Fibroblast of mammary gland (primary cell): ENCODE measurements around the gene IDH3G.

ENCODE experiments used
- DNase-seq: peaks from one replicate; pipeline ENCODE4 v3.0.0-alpha.2; 2010; ENCODE audit warnings: low read depth
- H3K4me3 ChIP-seq: 2 replicates; pipeline ENCODE4 v1.5.1; 2011; ENCODE audit warnings: low read depth, mild to moderate bottlenecking, low read length, moderate library complexity; ENCODE audit not compliant: control insufficient read depth
- TF ChIP-seq, protein P1 (sequence below): conservative IDR thresholded peaks from 2 replicates; pipeline ENCODE4 v1.5.1; 2011; ENCODE audit warnings: low read depth, low read length, inconsistent platforms; ENCODE audit not compliant: control insufficient read depth, insufficient read depth

IDH3G gene

DNA sequence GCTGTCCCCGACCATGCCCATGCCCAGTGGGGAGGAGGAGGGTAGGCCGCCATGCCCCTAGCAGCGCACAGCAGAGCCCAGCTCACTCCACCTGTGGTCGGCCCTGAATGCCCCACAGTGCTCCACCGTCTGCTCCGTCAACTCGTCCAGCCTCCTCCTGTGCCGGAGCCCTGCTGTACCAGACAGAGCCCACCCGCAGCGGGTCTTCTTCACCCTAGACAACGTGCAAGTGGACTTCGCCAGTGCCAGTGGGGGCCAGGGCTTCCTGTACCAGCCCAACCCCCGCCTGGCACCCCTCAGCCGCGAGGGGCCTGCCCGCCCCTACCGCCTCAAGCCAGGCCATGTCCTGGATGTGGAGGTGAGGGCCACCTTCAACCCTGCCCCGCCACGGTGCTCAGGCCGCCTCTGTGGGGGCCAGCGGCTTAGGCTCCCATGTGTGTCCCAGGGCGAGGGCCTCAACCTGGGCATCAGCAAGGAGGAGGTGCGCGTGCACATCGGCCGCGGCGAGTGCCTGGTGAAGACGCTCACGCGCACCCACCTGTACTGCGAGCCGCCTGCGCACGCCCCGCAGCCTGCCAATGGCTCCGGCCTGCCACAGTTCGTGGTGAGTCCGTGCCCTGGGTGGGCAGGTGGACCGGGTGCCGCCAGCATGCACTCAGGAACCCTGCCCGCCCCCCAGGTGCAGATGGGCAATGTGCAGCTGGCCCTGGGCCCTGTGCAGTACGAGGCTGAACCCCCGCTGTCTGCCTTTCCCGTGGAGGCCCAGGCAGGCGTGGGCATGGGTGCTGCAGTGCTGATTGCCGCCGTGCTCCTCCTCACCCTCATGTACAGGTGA, 20.2 kb downstream of the IDH3G start:
- H3K4me3 ChIP-seq = no peak overlapping the region
- no peak for DNase-seq
- TF ChIP-seq, protein P1, sequence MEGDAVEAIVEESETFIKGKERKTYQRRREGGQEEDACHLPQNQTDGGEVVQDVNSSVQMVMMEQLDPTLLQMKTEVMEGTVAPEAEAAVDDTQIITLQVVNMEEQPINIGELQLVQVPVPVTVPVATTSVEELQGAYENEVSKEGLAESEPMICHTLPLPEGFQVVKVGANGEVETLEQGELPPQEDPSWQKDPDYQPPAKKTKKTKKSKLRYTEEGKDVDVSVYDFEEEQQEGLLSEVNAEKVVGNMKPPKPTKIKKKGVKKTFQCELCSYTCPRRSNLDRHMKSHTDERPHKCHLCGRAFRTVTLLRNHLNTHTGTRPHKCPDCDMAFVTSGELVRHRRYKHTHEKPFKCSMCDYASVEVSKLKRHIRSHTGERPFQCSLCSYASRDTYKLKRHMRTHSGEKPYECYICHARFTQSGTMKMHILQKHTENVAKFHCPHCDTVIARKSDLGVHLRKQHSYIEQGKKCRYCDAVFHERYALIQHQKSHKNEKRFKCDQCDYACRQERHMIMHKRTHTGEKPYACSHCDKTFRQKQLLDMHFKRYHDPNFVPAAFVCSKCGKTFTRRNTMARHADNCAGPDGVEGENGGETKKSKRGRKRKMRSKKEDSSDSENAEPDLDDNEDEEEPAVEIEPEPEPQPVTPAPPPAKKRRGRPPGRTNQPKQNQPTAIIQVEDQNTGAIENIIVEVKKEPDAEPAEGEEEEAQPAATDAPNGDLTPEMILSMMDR = no peak

DNA sequence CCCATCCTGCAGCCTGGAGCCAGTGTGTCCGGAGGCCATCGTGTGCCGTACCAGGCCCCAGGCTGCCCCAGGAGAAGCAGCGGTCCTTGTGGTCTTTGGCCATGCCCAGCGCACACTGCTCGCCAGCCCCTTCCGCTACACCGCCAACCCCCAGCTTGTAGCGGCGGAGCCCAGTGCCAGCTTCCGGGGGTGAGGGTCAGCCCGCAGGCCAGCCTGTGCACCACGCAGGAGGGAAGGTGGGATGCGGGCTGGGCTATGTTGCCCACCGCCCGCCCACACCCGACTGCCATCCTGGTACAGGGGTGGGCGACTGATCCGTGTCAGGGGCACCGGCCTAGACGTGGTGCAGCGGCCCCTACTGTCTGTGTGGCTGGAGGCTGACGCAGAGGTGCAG, 21.0 kb downstream of the IDH3G start:
- no peak for DNase-seq
- TF ChIP-seq, protein P1 = no peak
- H3K4me3 ChIP-seq = no peak overlapping the region

DNA sequence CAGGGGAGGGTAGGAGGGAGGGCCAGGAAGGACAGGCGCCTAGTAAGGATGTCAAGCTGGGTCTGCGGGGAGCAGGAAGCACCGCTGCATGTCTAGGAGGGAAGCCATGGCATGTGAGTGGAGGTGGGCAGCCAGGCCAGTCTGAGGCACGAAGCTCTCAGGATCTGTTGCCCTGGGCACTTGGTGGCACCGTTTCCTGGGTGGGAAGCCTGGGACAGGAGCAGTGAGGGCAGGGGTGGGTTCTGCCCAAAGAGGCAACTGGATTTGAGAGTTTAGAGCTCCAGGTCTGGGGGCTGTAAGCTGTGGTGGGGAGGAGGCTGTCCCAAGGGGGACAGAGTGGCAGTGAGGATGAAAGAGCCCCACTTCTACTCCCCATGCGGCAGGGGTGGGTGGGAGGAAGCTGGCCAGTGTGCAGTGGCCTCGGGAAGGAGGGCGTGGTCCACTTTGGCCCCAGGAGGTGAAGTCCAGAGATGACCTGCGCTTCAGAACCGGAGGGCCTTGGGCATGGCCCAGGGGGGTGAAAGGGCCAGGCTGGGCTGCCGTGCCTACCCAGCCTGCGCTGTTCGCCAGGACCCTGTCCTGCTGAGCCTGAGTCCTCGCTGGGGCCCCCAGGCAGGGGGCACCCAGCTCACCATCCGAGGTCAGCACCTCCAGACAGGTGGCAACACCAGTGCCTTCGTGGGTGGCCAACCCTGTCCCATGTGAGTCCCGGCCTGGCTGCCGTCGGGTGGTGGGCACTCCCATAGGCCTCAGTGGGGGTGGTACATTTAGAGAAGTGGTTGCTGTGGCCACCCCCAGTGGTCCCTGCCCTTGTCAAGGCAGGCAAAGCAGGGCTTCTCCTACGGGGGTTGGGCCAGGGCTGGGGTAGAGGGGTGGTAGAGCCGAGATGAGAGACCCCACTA, 21.6 kb downstream of the IDH3G start:
- DNase-seq = no peak
- TF ChIP-seq, protein P1 = no peak
- no peak overlapping the region for H3K4me3 ChIP-seq

DNA sequence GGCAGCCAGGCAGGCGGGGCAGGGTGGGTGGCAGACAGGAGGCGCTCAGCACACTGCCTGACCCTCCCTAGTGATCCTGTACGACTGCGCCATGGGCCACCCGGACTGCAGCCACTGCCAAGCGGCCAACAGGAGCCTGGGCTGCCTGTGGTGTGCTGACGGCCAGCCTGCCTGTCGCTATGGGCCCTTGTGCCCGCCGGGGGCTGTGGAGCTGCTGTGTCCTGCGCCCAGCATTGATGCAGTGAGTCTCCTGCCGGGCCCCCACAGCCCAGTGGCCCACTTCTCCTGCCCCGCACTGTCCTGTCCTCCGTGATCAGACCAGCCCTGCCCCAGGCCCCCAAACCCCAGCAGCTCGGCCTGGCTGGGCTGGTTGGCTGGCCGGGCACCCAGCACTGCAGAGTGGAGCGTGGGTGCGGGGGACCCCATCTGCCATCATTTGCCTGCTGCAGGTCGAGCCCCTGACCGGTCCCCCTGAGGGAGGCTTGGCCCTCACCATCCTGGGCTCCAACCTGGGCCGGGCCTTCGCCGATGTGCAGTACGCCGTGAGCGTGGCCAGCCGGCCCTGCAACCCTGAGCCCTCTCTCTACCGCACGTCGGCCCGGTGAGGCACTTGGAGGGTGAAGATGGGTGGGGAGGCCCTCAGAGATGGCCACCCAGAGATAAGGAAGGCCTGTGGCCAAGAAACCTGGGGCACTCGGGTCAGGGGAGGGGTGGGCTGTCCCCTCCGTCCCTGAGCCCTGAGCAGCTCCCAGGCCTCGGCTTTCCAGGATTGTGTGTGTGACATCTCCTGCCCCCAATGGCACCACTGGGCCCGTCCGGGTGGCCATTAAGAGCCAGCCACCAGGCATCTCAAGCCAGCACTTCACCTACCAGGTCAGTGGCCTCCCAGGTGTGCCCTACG, 22.5 kb downstream of the IDH3G start:
- TF ChIP-seq, protein P1 = no peak
- no peak for DNase-seq
- no peak overlapping the region for H3K4me3 ChIP-seq

DNA sequence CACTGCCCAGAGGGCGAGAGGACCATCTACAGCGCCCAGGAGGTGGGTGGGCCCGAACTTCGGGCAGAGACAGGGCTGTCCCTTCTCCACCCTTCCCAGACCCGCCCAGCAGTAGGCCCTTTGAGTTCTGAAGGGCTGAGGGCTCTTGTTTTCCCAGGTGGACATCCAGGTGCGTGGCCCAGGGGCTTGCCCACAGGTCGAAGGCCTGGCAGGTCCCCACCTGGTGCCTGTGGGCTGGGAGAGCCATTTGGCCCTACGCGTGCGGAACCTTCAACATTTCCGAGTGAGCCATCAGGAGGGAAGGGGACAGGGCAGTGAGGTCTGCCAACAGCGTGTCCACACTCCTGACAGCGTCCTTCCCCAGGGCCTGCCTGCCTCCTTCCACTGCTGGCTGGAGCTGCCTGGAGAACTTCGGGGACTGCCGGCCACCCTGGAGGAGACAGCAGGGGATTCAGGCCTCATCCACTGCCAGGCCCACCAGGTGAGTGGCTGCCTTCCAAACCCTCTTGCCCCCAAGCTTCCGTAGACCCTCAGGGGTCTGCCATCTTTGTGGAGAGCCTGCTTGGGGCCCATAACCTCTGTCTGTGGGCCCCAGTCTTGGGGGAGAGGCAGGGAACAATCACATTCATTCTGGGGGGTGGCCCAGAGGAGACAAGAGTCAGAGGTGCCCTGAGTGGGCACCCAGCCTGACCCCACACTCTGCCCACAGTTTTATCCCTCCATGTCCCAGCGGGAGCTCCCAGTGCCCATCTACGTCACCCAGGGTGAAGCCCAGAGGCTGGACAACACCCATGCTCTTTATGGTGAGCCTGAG, 23.4 kb downstream of the IDH3G start:
- DNase-seq = no peak
- TF ChIP-seq, protein P1 = no peak
- H3K4me3 ChIP-seq = no peak overlapping the region
